SK-N-SH treated with all-trans-retinoic acid at 6 μM for 48 hours (cell line): ENCODE data around the gene SFXN1.

Source experiments
- ARNTL ChIP-seq: fragments of 450-650 bp; formaldehyde crosslinking; IDR thresholded peaks from 2 replicates; pipeline ENCODE4 v1.5.0; 2020; ENCODE audit warnings: low read depth, mild to moderate bottlenecking, moderate library complexity, borderline replicate concordance
- BACH2 ChIP-seq: fragments of 250-450 bp; sonication (Bioruptor Pico); IDR thresholded peaks from 2 replicates; pipeline ENCODE4 v1.9.0; 2021; ENCODE audit warnings: mild to moderate bottlenecking, borderline replicate concordance
- CSDC2 ChIP-seq: fragments of 250-450 bp; sonication (Bioruptor Pico); IDR thresholded peaks from 2 replicates; pipeline ENCODE4 v1.5.0; 2020; ENCODE audit warnings: mild to moderate bottlenecking, moderate library complexity
- CSRNP3 ChIP-seq: fragments of 250-450 bp; sonication (Bioruptor Pico); IDR thresholded peaks from 2 replicates; pipeline ENCODE4 v1.5.1; 2021; ENCODE audit warnings: mild to moderate bottlenecking, moderate library complexity
- PPARA ChIP-seq: fragments of 250-450 bp; sonication (Bioruptor Pico); IDR thresholded peaks from 2 replicates; pipeline ENCODE4 v1.5.0; 2020; ENCODE audit warnings: mild to moderate bottlenecking, borderline replicate concordance
- RARB ChIP-seq: fragments of 250-450 bp; sonication (Bioruptor Pico); IDR thresholded peaks from 2 replicates; pipeline ENCODE4 v1.8.0; 2021; ENCODE audit warnings: mild to moderate bottlenecking, moderate library complexity
- TCF4 ChIP-seq: fragments of 250-450 bp; sonication (Bioruptor Pico); IDR thresholded peaks from 2 replicates; pipeline ENCODE4 v1.8.0; 2021; ENCODE audit warnings: mild to moderate bottlenecking, moderate library complexity, borderline replicate concordance
- ZC3H10 ChIP-seq: fragments of 250-450 bp; sonication (Bioruptor Pico); IDR thresholded peaks from 2 replicates; pipeline ENCODE4 v1.5.1; 2021; ENCODE audit warnings: mild to moderate bottlenecking, moderate library complexity
- ZFP3 ChIP-seq: fragments of 250-450 bp; sonication (Bioruptor Pico); IDR thresholded peaks from 2 replicates; pipeline ENCODE4 v1.5.0; 2020; ENCODE audit warnings: mild to moderate bottlenecking, moderate library complexity
- ZFP30 ChIP-seq: fragments of 450-650 bp; formaldehyde crosslinking; IDR thresholded peaks from 2 replicates; pipeline ENCODE4 v1.5.0; 2022; ENCODE audit warnings: mild to moderate bottlenecking, moderate library complexity
- ZNF70 ChIP-seq: fragments of 450-650 bp; formaldehyde crosslinking; IDR thresholded peaks from 2 replicates; pipeline ENCODE4 v1.5.0; 2020; ENCODE audit warnings: mild to moderate bottlenecking, moderate library complexity
- ZNF8 ChIP-seq: fragments of 450-650 bp; formaldehyde crosslinking; IDR thresholded peaks from 2 replicates; pipeline ENCODE4 v1.5.0; 2020; ENCODE audit warnings: mild to moderate bottlenecking, moderate library complexity

GRCh38 chr5:175561085-175561484, 82.7 kb downstream of the SFXN1 start:
- TF ChIP-seq ZNF8 (CRISPR knock-in tag) (no peak), RARB (CRISPR knock-in tag) (no peak), ZNF70 (CRISPR knock-in tag) (no peak), ARNTL (CRISPR knock-in tag) (no peak), ZFP3 (no peak), BACH2 (CRISPR knock-in tag) (no peak), CSRNP3 (CRISPR knock-in tag) (no peak), ZC3H10 (CRISPR knock-in tag) (no peak), ZFP30 (CRISPR knock-in tag) (no peak), CSDC2 (CRISPR knock-in tag) (no peak), PPARA (CRISPR knock-in tag) (no peak), TCF4 (CRISPR knock-in tag) (no peak)
